Stomach (tissue), 4 donors: ENCODE data around the gene CAPN2.
"Not testable (repeated sequence)": the region's sequence is repeated elsewhere in the genome, so short reads cannot be mapped to it uniquely, and the experiment has no call there.

Experiments
- EP300 ChIP-seq: sonication (generic); formaldehyde crosslinking; IDR thresholded peaks from one replicate; pipeline ENCODE4 v1.6.1; 2017; ENCODE audit warnings: antibody characterized with exemption
- POLR2A ChIP-seq, 4 donors: fragments of 450-650 bp; IDR thresholded peaks; one replicate each; pipeline ENCODE4 v1.6.1; 2016; ENCODE audit warnings: antibody characterized with exemption in 4 of 4, control low read depth in 2 of 4, mild to moderate bottlenecking in 1 of 4, moderate library complexity in 1 of 4
- TF ChIP-seq, protein P1 (sequence below), 7 experiments: fragments of 450-650 bp in 4 of 7; fragments of 200-600 bp in 3 of 7; sonication (generic) in 3 of 7; IDR thresholded peaks; one replicate each; pipeline ENCODE4 v1.5.1; 2016 to 2019; ENCODE audit warnings: antibody characterized with exemption in 7 of 7, control low read depth in 2 of 7, mild to moderate bottlenecking in 1 of 7

DNA sequence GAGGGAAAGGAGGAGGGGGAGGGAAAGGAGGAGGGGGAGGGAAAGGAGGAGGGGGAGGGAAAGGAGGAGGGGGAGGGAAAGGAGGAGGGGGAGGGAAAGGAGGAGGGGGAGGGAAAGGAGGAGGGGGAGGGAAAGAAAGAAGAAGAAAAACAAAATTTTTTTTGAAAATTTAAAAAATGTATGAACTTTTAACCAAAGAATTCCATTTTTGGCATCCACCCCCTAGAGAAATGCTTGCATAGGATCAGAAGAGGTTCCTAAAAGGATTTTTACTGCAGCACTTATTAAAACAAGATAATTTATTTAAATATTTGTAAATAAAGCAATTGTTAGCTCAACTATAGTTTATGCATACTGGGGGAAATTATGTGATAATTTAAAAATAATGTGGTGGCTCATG is 104.9 kb downstream of the CAPN2 start:
- TF ChIP-seq, protein P1, sequence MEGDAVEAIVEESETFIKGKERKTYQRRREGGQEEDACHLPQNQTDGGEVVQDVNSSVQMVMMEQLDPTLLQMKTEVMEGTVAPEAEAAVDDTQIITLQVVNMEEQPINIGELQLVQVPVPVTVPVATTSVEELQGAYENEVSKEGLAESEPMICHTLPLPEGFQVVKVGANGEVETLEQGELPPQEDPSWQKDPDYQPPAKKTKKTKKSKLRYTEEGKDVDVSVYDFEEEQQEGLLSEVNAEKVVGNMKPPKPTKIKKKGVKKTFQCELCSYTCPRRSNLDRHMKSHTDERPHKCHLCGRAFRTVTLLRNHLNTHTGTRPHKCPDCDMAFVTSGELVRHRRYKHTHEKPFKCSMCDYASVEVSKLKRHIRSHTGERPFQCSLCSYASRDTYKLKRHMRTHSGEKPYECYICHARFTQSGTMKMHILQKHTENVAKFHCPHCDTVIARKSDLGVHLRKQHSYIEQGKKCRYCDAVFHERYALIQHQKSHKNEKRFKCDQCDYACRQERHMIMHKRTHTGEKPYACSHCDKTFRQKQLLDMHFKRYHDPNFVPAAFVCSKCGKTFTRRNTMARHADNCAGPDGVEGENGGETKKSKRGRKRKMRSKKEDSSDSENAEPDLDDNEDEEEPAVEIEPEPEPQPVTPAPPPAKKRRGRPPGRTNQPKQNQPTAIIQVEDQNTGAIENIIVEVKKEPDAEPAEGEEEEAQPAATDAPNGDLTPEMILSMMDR (IDR thresholded peaks at IDR 0.05): not testable (repeated sequence)
- TF ChIP-seq POLR2A (IDR thresholded peaks at IDR 0.05); EP300: not testable (repeated sequence)
